GM12878 (cell line): ENCODE results near the gene PDZD8.

Source experiments
- CHD1 ChIP-seq: IDR thresholded peaks from 2 replicates; pipeline ENCODE4 v1.6.1; 2012; ENCODE audit warnings: low read depth, low read length, improper control_type of control experiment
- CREB1 ChIP-seq: IDR thresholded peaks from 2 replicates; pipeline ENCODE4 v1.6.1; 2012; ENCODE audit warnings: low read depth, mild to moderate bottlenecking, inconsistent platforms
- EP300 ChIP-seq, 2 experiments: fragments of 150-350 bp in 1 of 2; IDR thresholded peaks; 2 replicates each; pipeline ENCODE4 v1.6.1; 2011 to 2012; ENCODE audit warnings: low read depth in 2 of 2, low read length in 2 of 2, borderline replicate concordance in 1 of 2, improper control_type of control experiment in 1 of 2, inconsistent platforms in 1 of 2; ENCODE audit not compliant: control insufficient read depth in 1 of 2
- ESRRA ChIP-seq: IDR thresholded peaks from 2 replicates; pipeline ENCODE4 v1.6.1; 2012; ENCODE audit warnings: mild to moderate bottlenecking, low read length, improper control_type of control experiment
- FOXK2 ChIP-seq: fragments of 450-650 bp; IDR thresholded peaks from 2 replicates; pipeline ENCODE4 v1.6.1; 2017; ENCODE audit warnings: mild to moderate bottlenecking, moderate library complexity
- POLR2A ChIP-seq: IDR thresholded peaks from 2 replicates; pipeline ENCODE4 v1.6.1; 2011; ENCODE audit warnings: low read depth, mild to moderate bottlenecking, low read length
- SMAD1 ChIP-seq: fragments of 450-650 bp; IDR thresholded peaks from 2 replicates; pipeline ENCODE4 v1.6.1; 2018; ENCODE audit warnings: mild to moderate bottlenecking, low read depth; ENCODE audit not compliant: partially characterized antibody
- TBL1XR1 ChIP-seq: IDR thresholded peaks from 2 replicates; pipeline ENCODE4 v1.6.1; 2012; ENCODE audit warnings: low read depth, low read length, improper control_type of control experiment
- TCF12 ChIP-seq: IDR thresholded peaks from 2 replicates; pipeline ENCODE4 v1.6.1; 2011; ENCODE audit warnings: low read depth, mild to moderate bottlenecking, low read length
- ZNF207 ChIP-seq: fragments of 450-650 bp; IDR thresholded peaks from 2 replicates; pipeline ENCODE4 v1.6.1; 2014; ENCODE audit warnings: antibody characterized with exemption, mild to moderate bottlenecking, borderline replicate concordance
- ZNF384 ChIP-seq: IDR thresholded peaks from 2 replicates; pipeline ENCODE4 v1.6.1; 2012; ENCODE audit warnings: low read depth, mild to moderate bottlenecking, low read length, improper control_type of control experiment, borderline replicate concordance
- TF ChIP-seq, protein P1 (sequence below), 3 experiments: IDR thresholded peaks in 2 of 3; conservative IDR thresholded peaks in 1 of 3; 2 replicates each; pipeline ENCODE4 v1.5.1; 2011; ENCODE audit warnings: low read depth in 3 of 3, low read length in 3 of 3, mild to moderate bottlenecking in 3 of 3, control low read depth in 2 of 3, moderate library complexity in 2 of 3, inconsistent platforms in 1 of 3, mixed read lengths in 1 of 3; ENCODE audit not compliant: control insufficient read depth in 2 of 3, insufficient read depth in 1 of 3; ENCODE audit errors: extremely low read depth in 1 of 3

DNA sequence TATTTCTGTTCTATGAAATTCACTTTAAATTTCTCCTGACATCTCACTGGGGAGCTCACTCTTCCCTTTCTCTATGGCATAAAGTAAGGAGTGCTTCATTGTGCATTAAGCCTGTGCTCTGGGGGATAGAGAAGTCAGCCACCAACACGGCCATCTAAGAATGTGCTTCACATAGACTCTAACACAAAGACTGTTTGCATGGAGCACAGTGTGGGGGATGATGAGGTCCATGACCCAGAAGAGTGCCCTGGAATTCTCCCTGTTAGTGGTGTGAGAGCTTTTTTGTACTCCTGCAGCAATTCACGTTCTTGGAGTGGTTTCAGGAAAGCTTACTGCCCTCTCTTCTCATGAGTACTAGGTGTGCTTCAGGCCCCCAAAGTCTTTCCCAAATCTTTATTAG, 43.9 kb upstream of the PDZD8 start:
- TF ChIP-seq CREB1 (no peak), FOXK2 (no peak), CHD1 (no peak), POLR2A (no peak), SMAD1 (no peak), EP300 (IDR thresholded peaks at IDR 0.05; ENCODE audit: borderline replicate concordance in 1 of 2, control insufficient read depth in 1 of 2, low read depth in 2 of 2, low read length in 2 of 2) (no peak), ZNF207 (no peak), TBL1XR1 (no peak), TCF12 (no peak), ZNF384 (no peak), ESRRA (no peak)
- TF ChIP-seq, protein P1, sequence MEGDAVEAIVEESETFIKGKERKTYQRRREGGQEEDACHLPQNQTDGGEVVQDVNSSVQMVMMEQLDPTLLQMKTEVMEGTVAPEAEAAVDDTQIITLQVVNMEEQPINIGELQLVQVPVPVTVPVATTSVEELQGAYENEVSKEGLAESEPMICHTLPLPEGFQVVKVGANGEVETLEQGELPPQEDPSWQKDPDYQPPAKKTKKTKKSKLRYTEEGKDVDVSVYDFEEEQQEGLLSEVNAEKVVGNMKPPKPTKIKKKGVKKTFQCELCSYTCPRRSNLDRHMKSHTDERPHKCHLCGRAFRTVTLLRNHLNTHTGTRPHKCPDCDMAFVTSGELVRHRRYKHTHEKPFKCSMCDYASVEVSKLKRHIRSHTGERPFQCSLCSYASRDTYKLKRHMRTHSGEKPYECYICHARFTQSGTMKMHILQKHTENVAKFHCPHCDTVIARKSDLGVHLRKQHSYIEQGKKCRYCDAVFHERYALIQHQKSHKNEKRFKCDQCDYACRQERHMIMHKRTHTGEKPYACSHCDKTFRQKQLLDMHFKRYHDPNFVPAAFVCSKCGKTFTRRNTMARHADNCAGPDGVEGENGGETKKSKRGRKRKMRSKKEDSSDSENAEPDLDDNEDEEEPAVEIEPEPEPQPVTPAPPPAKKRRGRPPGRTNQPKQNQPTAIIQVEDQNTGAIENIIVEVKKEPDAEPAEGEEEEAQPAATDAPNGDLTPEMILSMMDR (IDR thresholded peaks at IDR 0.05 in 2 of 3, conservative IDR thresholded peaks at IDR 0.05 in 1 of 3; ENCODE audit: control insufficient read depth in 2 of 3, extremely low read depth in 1 of 3, insufficient read depth in 1 of 3, low read depth in 3 of 3, low read length in 3 of 3), result no peak
